ENCODE measurements around the gene AIFM3.

Gene AIFM3

GRCh38 chr22:20973634-20974286 lies 6.7 kb downstream of the AIFM3 start:
- Histone ChIP-seq H3K9me3 (ENCODE audit: control insufficient read depth, low read length) (no peaks in the 10 kb centered on the region), H3K27me3 (ENCODE audit: control insufficient read depth, insufficient read depth, low read length) (no peaks in the 10 kb centered on the region), H3K9ac (no peak overlapping the region), H2AFZ (no peak overlapping the region), H3K4me3 (ENCODE audit: low read depth, low read length) (no peak overlapping the region), H3K4me2 (ENCODE audit: low read length) (no peak overlapping the region), H3K27ac (no peak overlapping the region), H3K4me1 (no peaks in the 10 kb centered on the region), H3K79me2 (no peaks in the 10 kb centered on the region), H3K36me3 (ENCODE audit: control insufficient read depth, insufficient read depth, low read length) (no peaks in the 10 kb centered on the region)
- TF ChIP-seq CTCF (IDR thresholded peaks at IDR 0.05) = no peak

- no peak overlapping the region for H3K9ac ChIP-seq
- H3K36me3 ChIP-seq (ENCODE audit: control insufficient read depth, insufficient read depth, low read length) = no peaks in the 10 kb centered on the region
- no peak overlapping the region for H2AFZ ChIP-seq
- H3K4me2 ChIP-seq (ENCODE audit: low read length) = no peak overlapping the region
- H3K27me3 ChIP-seq (ENCODE audit: control insufficient read depth, insufficient read depth, low read length) = no peaks in the 10 kb centered on the region
- no peak overlapping the region for H3K4me3 ChIP-seq (ENCODE audit: low read depth, low read length)
- H3K27ac ChIP-seq = no peak overlapping the region
- TF ChIP-seq CTCF (IDR thresholded peaks at IDR 0.05) = no peak
- no peaks in the 10 kb centered on the region for H3K9me3 ChIP-seq (ENCODE audit: control insufficient read depth, low read length)
- no peaks in the 10 kb centered on the region for H3K79me2 ChIP-seq
- H3K4me1 ChIP-seq = no peaks in the 10 kb centered on the region
These were observed 7.4 kb downstream of the AIFM3 start for GRCh38 chr22:20974336-20974955.

GRCh38 chr22:20975541-20976290 lies 8.7 kb downstream of the AIFM3 start:
- H3K4me3 ChIP-seq (ENCODE audit: low read depth, low read length) = no peak overlapping the region
- H3K36me3 ChIP-seq (ENCODE audit: control insufficient read depth, insufficient read depth, low read length) = no peaks in the 10 kb centered on the region
- H3K79me2 ChIP-seq = no peaks in the 10 kb centered on the region
- no peak overlapping the region for H2AFZ ChIP-seq
- no peak for TF ChIP-seq CTCF (IDR thresholded peaks at IDR 0.05)
- H3K27ac ChIP-seq = no peak overlapping the region
- H3K4me2 ChIP-seq (ENCODE audit: low read length) = no peak overlapping the region
- no peaks in the 10 kb centered on the region for H3K4me1 ChIP-seq
- no peak overlapping the region for H3K9ac ChIP-seq
- no peaks in the 10 kb centered on the region for H3K9me3 ChIP-seq (ENCODE audit: control insufficient read depth, low read length)
- no peaks in the 10 kb centered on the region for H3K27me3 ChIP-seq (ENCODE audit: control insufficient read depth, insufficient read depth, low read length)

- no peaks in the 10 kb centered on the region for H3K9me3 ChIP-seq (ENCODE audit: control insufficient read depth, low read length)
- H3K79me2 ChIP-seq = peaks cover 4% of the 10 kb centered on the region
- no peaks in the 10 kb centered on the region for H3K36me3 ChIP-seq (ENCODE audit: control insufficient read depth, insufficient read depth, low read length)
- H2AFZ ChIP-seq = no peak overlapping the region
- no peak overlapping the region for H3K9ac ChIP-seq
- H3K4me2 ChIP-seq (ENCODE audit: low read length) = no peak overlapping the region
- H3K4me1 ChIP-seq = peaks cover 6% of the 10 kb centered on the region
- no peaks in the 10 kb centered on the region for H3K27me3 ChIP-seq (ENCODE audit: control insufficient read depth, insufficient read depth, low read length)
- H3K4me3 ChIP-seq (ENCODE audit: low read depth, low read length) = no peak overlapping the region
- no peak for TF ChIP-seq CTCF (IDR thresholded peaks at IDR 0.05)
- H3K27ac ChIP-seq = no peak overlapping the region
These were observed 9.3 kb downstream of the AIFM3 start for GRCh38 chr22:20976291-20976877.
